Stimulated activated naive CD8-positive, alpha-beta T cell treated with anti-CD3 and anti-CD28 coated beads, Interleukin-15, Interleukin-2, amounts not matched to agents 100 ng/mL and 50 ng/mL, for 24 hours (primary cell): ENCODE data around the gene VAC14.

Experiments
- H3K27ac Mint-ChIP-seq: one replicate; pipeline ENCODE4 v1.8.0; 2021; ENCODE audit warnings: mild to moderate bottlenecking, mixed read lengths
- H3K27me3 Mint-ChIP-seq: one replicate; pipeline ENCODE4 v1.8.0; 2021; ENCODE audit warnings: mixed read lengths
- H3K36me3 Mint-ChIP-seq: one replicate; pipeline ENCODE4 v1.8.0; 2021; ENCODE audit warnings: low read depth, mixed read lengths
- H3K4me1 Mint-ChIP-seq: one replicate; pipeline ENCODE4 v1.8.0; 2021; ENCODE audit warnings: low read depth, mixed read lengths
- H3K4me3 Mint-ChIP-seq: one replicate; pipeline ENCODE4 v1.8.0; 2021; ENCODE audit warnings: mild to moderate bottlenecking, mixed read lengths
- H3K9me3 Mint-ChIP-seq: one replicate; pipeline ENCODE4 v1.8.0; 2021; ENCODE audit warnings: mixed read lengths

Gene VAC14

DNA sequence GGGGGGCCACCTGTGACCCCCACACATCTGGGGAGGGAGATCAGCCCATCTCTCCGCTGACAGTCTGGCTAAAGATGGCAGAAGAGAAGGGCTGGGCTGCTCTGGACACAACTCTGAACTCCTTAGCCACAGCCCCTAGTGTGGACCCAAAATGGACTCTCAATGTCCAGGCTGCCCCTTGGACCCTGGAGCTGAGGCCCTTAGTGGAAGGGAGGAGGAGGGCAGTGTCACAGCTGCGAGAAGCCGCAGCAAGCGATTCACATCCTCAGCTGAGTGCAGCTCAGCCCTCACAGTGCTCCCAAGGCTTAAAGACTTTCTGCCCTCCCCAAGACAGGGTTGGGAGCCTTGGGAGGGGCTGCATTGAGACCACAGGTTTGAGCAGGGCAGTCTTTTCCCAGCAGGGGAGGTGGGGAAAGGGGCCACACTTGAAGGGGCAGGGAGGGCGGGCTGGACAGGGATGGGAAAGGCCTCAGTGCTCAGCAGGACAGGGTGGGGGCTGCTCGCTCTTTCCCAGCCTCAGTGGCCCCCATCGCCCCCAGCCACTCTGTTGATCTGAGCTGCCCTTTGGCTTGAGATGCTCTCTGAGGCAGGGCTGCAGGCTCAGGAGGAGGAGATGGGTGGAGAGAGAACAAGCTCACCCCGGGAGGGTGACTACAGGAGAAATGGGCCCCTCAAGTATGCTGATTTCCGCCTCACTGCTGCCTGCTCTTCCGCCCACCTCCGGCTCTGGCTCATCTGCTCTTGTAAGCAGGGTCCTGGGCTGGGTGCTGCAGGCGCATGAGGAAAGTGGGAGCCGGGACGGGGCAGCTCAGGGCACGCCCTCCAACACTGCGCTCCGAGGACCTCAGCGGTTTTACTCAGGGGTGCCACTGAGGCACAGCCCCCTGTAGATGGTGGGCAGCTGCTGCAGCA lies 64.2 kb downstream of the VAC14 start:
- Mint-ChIP-seq H3K36me3 (peaks cover 23% of the 10 kb centered on the region), H3K27ac (peak overlapping the region; percentile 94), H3K4me3 (peak overlapping the region; percentile 78), H3K27me3 (no peaks in the 10 kb centered on the region), H3K9me3 (no peaks in the 10 kb centered on the region), H3K4me1 (peaks cover 59% of the 10 kb centered on the region)

DNA sequence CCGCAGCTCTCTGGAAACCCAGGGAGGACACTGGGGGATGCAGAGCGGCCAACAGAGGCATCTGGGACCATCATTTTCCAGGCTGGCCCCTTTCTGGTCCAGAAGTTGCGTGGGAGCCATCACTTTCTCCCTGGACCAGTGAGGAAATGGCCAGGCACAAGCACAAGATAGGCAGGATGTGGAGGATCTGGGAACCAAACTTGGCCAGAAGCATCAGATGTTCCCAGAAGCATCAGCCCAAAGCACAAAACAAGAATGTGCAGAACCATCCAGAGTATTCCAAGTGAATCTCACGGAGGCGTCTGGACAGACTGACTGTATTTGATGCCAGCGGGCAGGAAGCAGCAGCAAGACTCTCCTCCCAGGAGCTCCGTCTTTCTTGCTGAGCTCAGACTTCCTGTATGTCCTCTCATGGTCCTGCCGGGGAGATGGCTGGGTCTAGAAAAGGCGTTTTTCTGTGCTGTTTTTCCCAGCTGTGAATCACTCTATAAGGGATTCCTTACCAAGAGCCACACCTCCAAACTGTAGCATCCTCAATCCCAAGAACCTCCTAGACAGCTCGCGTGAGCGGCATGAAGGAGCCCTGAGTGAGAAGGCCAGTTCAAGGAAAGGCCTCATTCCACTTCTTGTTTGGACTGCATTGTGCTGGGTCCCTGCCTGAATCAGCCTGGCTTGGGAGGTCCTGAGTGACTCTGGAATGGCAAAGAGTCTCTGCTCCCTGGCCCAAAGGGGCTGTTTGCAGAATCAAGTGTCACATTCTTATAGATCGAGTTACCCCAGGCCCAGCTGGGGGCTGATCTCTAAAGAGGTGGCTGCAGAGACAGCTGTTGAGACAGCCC lies 65.6 kb downstream of the VAC14 start:
- Mint-ChIP-seq H3K4me3 (no peak overlapping the region), H3K4me1 (peaks cover 46% of the 10 kb centered on the region), H3K27me3 (no peaks in the 10 kb centered on the region), H3K27ac (no peak overlapping the region), H3K9me3 (no peaks in the 10 kb centered on the region), H3K36me3 (peaks cover 22% of the 10 kb centered on the region)

DNA sequence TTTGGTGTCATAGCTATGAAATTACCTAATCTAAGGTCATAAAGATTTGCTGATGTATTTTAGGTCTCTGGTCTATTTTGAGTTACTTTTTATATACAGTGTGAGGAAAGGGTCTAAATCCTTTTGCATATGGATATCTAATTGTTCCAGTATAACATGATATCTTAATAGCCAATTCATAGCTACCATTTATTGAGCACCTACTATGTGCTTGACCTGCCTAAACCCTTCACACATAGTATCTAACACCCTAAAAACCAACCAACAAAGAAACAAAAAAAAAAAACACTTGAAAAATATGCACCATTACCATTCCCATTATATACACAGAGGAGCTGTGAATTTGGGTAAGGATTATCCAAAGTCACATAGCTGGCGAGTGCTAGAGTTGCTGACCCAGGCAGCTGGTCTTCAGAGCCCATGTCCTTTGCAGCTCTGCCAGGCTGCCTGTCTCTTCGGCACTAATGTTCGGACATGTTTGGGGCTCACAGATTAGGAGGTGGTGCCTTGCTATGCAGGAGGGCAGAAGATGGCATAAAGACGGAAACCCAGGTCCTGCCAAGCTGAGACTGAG lies 66.3 kb downstream of the VAC14 start:
- Mint-ChIP-seq H3K27me3 (no peaks in the 10 kb centered on the region), H3K4me1 (peaks cover 38% of the 10 kb centered on the region), H3K9me3 (no peaks in the 10 kb centered on the region), H3K36me3 (peaks cover 27% of the 10 kb centered on the region), H3K27ac (no peak overlapping the region), H3K4me3 (no peak overlapping the region)

DNA sequence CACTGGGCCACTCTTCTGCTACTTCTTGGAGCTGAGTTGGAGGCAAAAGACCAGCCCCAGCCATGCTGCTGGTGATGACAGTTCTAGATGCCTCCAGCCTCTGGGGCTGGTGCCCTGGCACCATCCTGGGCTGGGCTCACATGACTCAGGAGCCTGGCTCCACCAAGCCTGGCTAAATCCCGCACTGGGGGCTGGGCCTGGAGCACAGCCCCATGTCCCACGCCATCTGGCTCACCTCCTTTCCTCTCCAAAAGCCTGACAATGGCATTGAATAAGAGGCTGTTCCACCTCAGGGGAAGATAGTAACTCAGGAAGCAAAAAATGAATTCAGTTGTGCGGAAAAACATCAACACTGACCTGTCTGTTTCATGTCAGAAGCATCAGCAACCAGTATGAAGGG lies 70.0 kb downstream of the VAC14 start:
- H3K27me3 Mint-ChIP-seq, result no peaks in the 10 kb centered on the region
- peaks cover 1% of the 10 kb centered on the region for H3K4me1 Mint-ChIP-seq
- H3K4me3 Mint-ChIP-seq, result no peak overlapping the region
- H3K27ac Mint-ChIP-seq, result no peak overlapping the region
- H3K9me3 Mint-ChIP-seq, result no peaks in the 10 kb centered on the region
- H3K36me3 Mint-ChIP-seq, result peaks cover 27% of the 10 kb centered on the region

DNA sequence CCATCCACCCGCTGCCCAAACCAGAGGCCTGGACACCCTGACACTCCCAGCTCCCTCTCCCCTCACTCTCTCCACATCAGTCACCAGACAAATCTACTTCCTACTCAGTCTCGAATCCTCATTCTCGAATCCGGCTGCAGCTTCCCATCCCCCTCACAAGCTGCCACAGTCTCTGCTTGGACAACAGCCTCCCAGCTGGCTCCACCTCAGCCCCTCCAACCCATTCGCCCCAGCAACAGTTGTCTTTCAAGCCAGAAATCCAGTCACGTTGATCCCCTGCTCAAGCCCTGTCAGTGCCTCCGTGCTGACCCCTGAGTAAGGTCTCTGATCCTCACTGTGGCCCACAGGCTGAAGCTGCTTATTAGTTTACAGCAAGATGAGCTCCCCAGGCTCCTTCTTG lies 70.9 kb downstream of the VAC14 start:
- H3K4me1 Mint-ChIP-seq, result no peaks in the 10 kb centered on the region
- peaks cover 30% of the 10 kb centered on the region for H3K36me3 Mint-ChIP-seq
- no peaks in the 10 kb centered on the region for H3K9me3 Mint-ChIP-seq
- no peak overlapping the region for H3K4me3 Mint-ChIP-seq
- H3K27me3 Mint-ChIP-seq, result no peaks in the 10 kb centered on the region
- H3K27ac Mint-ChIP-seq, result no peak overlapping the region

DNA sequence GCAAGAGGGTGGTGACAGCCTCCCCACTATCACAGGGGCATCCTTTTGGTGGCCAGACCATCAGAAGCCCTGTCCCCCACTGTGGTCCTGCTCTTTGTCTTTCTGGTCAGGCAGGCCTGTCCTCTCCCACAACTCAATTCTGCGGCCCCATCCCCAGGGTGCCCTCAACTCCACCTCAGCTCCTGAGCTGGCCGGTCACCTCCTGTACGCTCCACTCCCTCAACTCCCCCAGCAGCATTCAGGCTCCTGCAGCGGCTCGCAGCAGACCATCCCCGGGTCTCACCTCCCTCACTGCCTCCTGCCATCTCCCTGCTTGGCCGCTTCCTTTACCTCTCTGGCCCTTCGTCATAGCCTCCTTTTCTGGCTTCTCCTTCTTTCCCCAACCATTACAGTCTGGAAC lies 71.7 kb downstream of the VAC14 start:
- H3K4me3 Mint-ChIP-seq, result no peak overlapping the region
- peaks cover 24% of the 10 kb centered on the region for H3K36me3 Mint-ChIP-seq
- H3K9me3 Mint-ChIP-seq, result no peaks in the 10 kb centered on the region
- no peaks in the 10 kb centered on the region for H3K4me1 Mint-ChIP-seq
- H3K27me3 Mint-ChIP-seq, result no peaks in the 10 kb centered on the region
- no peak overlapping the region for H3K27ac Mint-ChIP-seq

DNA sequence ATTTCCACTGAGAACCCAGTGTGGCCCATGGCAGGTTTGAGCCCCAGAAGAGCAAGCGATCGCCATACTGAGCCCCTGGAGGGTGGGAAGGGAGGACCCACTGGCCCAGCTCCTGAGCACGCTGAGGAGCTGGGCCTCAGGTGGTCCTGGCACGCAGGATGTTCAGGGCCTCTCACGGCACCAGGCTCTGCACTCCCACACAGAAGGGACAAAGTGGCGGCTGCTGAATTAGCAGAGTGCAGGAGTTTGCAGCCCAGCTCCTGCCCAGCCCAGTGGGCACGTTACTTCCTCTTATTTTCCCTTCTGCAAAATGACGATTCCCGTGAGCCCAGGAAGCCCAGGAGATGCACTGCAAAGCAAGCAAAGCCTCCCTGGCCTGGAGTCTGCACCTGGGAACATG lies 72.8 kb downstream of the VAC14 start:
- Mint-ChIP-seq H3K4me3 (no peak overlapping the region), H3K27me3 (no peaks in the 10 kb centered on the region), H3K9me3 (no peaks in the 10 kb centered on the region), H3K27ac (no peak overlapping the region), H3K4me1 (no peaks in the 10 kb centered on the region), H3K36me3 (peaks cover 23% of the 10 kb centered on the region)

DNA sequence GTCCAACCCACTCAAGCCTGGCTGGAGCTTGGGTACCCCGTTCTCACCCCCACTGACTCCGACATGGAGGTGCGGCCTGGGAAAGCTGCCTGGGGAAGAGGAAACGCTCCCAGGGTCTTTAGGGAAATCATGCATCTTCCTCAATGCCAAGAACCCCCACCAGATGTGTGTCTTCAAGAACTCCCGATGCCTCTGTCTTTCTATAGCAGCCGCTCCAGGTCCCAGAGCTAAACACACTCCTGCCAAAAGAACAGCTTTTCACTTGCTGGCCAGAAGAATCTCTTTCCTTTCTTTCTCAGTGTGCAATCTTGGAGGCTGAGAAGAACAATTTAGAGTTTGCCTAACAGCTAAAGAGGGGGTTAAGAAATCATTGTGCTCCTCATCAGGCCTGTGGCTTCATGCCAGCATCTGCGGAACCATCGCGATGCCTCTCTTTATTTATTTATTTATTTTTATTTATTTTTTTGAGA lies 74.0 kb downstream of the VAC14 start:
- Mint-ChIP-seq H3K9me3 (no peaks in the 10 kb centered on the region), H3K4me1 (no peaks in the 10 kb centered on the region), H3K4me3 (no peak overlapping the region), H3K27me3 (no peaks in the 10 kb centered on the region), H3K27ac (no peak overlapping the region), H3K36me3 (peaks cover 20% of the 10 kb centered on the region)

DNA sequence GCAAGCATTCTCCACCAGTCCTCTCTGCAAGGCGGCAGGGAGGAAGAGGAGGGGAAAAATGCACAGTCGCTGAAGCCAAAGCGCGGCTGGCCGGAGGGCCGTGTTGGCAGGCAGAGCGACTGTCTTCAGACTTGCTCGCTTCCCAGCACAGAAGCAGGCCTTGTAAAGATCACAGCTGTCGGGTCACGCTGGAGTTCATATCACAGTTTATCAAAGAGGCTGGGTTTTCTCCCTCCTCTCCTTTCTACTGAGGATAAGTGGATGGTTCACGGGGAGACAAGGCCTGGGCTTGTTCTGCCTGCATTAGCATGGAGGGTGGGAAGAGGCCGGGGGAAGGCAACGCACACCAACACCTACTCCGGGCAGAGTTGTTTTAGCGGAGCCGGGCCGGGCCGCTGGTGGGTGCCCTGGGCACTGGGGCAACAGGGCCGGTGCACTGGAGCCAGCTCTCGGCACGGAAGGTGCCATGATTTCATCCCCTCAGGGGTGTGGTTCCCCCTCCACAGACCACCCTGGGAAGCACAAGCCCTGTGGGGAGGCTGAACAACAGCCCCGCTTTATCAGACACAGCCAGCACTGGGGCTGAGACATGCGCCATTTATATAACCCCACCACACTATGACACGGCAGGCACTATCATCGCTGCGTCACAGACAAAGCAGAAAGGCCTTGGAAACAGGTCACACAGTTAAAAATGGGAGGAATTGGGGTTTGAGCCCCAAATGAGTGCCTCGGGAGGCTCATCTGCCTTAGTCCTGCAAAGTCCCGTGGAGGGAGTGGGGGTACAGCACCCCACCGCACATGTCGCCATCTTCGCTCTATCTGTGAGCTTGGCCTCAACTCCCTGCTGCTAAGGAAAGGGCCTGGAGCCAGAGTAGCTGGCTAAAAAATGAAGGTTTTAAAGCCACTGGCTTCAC lies 74.8 kb downstream of the VAC14 start:
- no peaks in the 10 kb centered on the region for H3K27me3 Mint-ChIP-seq
- no peak overlapping the region for H3K27ac Mint-ChIP-seq
- H3K9me3 Mint-ChIP-seq, result no peaks in the 10 kb centered on the region
- no peak overlapping the region for H3K4me3 Mint-ChIP-seq
- no peaks in the 10 kb centered on the region for H3K4me1 Mint-ChIP-seq
- peaks cover 16% of the 10 kb centered on the region for H3K36me3 Mint-ChIP-seq

DNA sequence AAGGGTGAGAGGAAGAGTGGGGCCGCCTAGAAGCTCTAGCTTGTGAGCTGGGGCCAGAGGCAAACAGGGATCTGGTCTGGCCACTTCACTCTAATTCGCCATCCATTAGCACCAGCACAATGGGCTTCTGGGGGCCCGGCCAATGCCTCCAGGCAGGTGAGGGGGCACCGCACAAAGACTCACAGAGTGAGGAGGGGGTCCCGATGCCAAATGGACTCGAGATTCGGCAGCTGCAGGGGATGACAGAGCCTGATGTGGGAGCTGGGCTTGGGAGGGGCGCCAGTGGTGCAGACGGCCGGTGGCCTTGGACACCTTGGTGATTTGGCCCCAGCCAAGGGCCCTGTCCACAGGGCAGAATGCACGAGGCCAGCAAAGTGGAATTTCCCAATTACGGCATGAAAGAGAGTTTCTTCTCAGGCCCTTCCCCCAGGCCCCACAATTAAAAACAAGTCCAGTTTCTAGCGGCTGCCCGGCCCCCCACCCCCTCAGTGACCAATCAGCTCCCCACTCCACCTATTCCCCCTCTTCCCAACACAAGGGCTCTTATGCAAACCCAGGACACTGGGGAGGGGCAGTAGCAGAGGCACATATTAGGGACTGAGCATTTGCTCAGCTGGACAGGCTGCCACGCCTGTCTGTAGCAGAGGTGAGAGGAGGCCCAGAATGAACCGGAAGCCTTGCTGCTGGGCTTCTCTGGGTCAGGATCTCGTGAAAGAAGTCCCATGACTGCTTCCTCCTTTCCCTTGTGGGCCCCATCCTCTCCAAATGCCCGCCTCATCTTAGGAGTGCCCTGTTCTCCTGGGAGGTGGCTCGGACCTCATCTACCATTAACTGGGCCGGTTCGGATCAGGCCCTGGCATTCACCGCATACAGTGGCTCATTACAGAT lies 75.7 kb downstream of the VAC14 start:
- no peaks in the 10 kb centered on the region for H3K27me3 Mint-ChIP-seq
- H3K9me3 Mint-ChIP-seq, result no peaks in the 10 kb centered on the region
- H3K27ac Mint-ChIP-seq, result no peak overlapping the region
- peaks cover 6% of the 10 kb centered on the region for H3K4me1 Mint-ChIP-seq
- H3K36me3 Mint-ChIP-seq, result peaks cover 18% of the 10 kb centered on the region
- no peak overlapping the region for H3K4me3 Mint-ChIP-seq

DNA sequence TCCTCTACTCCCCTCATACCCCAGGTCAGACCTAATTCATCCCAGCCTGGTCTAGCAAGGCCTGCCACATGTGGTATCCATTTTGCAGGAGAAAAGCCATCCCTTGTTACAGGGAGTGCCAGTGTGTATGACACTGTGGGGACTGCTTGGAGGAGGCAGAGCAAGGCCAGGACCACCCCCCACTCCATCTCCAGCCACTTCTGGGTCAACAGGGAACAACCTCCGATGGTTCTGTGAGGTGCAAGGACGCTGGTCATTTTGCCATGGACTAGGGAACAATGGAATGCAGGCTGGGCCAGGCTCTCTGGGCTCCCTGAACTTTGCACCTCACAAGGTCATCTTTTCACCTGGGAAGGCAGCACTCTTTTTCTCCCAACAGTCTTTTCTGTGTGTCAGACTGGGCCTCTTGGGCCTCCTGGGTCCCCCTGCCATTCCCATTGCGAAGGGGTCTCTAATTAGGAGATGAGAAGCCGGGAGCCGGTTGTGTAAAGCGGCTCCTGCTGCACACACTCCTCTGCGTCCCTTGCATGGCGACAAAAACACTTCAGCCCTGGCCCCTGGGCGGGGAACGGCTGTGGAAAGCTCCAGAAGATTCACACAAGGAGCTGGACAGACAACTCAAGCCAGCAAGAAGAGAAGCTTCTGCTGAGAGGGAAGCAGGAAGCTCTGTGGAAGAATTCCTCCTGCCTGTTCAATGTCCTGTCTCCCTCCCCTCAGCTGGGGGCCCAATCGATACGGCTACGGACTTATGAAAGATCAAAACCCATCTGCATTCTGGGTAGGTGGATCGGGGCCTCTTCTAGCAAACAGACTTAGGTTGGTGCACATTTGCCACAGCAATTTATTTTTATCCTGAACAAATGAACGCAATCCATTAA lies 76.6 kb downstream of the VAC14 start:
- H3K36me3 Mint-ChIP-seq, result peaks cover 20% of the 10 kb centered on the region
- H3K9me3 Mint-ChIP-seq, result no peaks in the 10 kb centered on the region
- H3K27ac Mint-ChIP-seq, result no peak overlapping the region
- H3K4me1 Mint-ChIP-seq, result peaks cover 6% of the 10 kb centered on the region
- no peaks in the 10 kb centered on the region for H3K27me3 Mint-ChIP-seq
- H3K4me3 Mint-ChIP-seq, result no peak overlapping the region

DNA sequence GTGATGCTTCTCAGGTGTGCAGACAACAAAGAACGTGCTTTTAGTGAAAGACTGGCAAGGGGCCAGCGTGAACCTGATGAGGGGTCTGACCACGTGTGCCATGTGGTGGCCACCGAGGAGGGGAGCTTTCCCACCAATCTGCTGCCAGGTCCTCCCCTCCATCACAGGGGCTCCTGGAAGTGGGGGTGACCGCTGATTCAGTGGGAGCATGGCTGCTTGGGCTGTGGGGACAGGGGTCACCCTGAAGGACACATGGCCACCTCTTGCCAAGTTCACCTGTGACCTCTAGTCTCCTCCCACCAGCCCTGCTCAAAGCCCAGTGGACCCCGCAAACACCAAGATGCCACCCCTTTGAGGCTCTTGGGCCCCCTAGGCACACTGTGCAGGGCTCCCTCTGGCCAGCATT lies 77.2 kb downstream of the VAC14 start:
- Mint-ChIP-seq H3K27ac (no peak overlapping the region), H3K9me3 (no peaks in the 10 kb centered on the region), H3K4me1 (peaks cover 6% of the 10 kb centered on the region)

More for the DNA sequence above, 77.2 kb downstream of the VAC14 start:
- peaks cover 22% of the 10 kb centered on the region for H3K36me3 Mint-ChIP-seq
- no peak overlapping the region for H3K4me3 Mint-ChIP-seq
- no peaks in the 10 kb centered on the region for H3K27me3 Mint-ChIP-seq
